GM12892 (cell line): Measurements from ENCODE around the gene SCP2.

Experiments
- POLR2AphosphoS5 ChIP-seq: IDR thresholded peaks from 2 replicates; pipeline ENCODE4 v1.6.1; 2011; ENCODE audit warnings: low read depth, low read length, control low read depth
- TAF1 ChIP-seq: IDR thresholded peaks from 2 replicates; pipeline ENCODE4 v1.6.1; 2011; ENCODE audit warnings: low read depth, mild to moderate bottlenecking, control low read depth, low read length, borderline replicate concordance

DNA sequence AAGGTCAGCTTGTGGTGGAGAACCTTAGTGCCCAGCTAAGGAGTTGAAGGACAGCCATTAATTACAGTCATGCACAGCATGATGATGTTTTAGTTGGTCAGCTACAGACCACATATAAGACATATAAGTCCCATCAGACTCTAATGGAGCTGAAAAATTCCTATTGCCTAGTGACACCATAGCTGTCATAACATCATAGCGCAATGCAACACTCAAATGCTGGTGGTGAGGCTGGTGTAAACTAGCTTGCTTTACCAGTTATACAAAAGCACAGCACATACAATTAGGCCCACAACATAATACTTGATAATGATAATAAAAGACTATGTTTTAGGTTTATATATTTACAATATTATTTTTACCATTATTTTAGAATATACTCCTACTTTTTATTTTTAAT is 9.5 kb upstream of the SCP2 start:
- TF ChIP-seq TAF1 (no peak), POLR2AphosphoS5 (no peak)
